ENCODE data around the gene RBMXL3.

Gene RBMXL3

DNA sequence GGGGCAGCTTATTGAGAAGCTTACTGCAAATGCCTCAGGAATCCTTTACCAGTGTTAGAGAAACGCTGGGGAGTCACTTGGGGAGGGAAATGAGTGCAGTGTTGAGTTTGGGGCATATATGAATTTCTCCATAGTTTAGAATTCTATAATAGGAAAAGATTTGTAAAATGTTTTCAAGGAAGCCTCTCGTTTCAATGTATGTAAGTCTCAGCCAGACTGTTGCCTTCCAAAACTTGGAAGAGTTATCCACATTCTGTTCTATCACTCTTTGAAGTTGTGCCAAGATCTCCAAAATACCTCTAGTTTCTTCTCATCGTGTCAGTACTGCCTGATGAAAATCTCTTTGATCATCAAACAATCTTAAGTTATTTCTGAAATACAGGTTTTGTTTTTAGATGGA, 45.3 kb downstream of the RBMXL3 start:
- DNase-seq = no peak

DNA sequence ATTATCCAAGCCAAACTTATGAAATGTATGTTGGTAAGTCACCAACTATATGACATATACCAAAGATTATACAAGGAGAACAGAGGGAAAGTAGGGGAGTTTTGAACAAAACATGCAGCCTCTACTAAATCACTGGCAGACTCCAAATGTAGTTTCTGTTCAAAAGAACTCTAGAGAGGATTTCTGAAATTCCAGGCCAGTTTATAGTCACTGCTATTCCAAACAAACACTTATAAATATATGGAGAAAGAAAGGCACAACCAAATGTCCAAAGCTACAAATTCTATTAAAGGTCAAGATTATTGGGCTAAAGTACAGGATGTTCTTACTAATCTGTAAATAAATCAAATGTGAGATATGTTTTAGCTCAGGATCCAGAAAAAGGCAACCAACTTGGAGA, 47.4 kb downstream of the RBMXL3 start:
- no peak for DNase-seq

DNA sequence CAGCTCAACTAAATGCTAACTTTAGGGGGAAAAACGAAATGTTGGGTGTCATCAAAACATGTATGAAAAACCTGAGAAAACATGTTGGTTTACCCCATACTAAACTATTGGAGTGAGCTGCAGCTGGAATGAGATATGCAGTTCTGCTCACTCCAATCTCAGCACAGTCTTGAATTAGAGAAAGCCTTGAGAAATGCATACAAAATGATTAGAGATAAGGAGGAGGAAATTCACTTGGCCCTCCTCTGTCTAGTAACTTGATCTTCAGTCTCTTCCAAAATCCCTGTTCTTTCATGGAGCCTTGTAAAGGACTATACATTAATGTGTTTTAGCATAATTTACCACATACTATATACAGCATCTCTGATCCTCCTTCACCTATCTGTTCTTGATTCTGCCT, 47.8 kb downstream of the RBMXL3 start:
- DNase-seq = no peak
